Nephron (organoid): ENCODE measurements around the gene CLDN2.
A peak's percentile ranks its signal among the peaks of the same experiment; 100 is the strongest.

Experiments used
- H3K27ac Mint-ChIP-seq, 3 experiments: 2 replicates each; pipeline ENCODE4 v1.8.0; 2020; ENCODE audit warnings: mixed read lengths in 3 of 3, mild to moderate bottlenecking in 2 of 3, moderate library complexity in 1 of 3
- H3K27me3 Mint-ChIP-seq: 2 replicates; pipeline ENCODE4 v1.8.0; 2021; ENCODE audit warnings: low read depth, mild to moderate bottlenecking, moderate library complexity, mixed read lengths
- H3K36me3 Mint-ChIP-seq: 2 replicates; pipeline ENCODE4 v1.8.0; 2020; ENCODE audit warnings: low read depth, mixed read lengths
- H3K4me1 Mint-ChIP-seq: 2 replicates; pipeline ENCODE4 v1.8.0; 2020; ENCODE audit warnings: mixed read lengths
- H3K4me3 Mint-ChIP-seq, 3 experiments: 2 replicates each; pipeline ENCODE4 v1.8.0; 2020; ENCODE audit warnings: mild to moderate bottlenecking in 3 of 3, mixed read lengths in 3 of 3, moderate library complexity in 2 of 3
- H3K9me3 Mint-ChIP-seq: 2 replicates; pipeline ENCODE4 v1.8.0; 2020; ENCODE audit warnings: mixed read lengths
- TF ChIP-seq, protein P1 (sequence below), 3 experiments: fragments of 200-600 bp; sonication (generic); IDR thresholded peaks; one replicate each; pipeline ENCODE4 v1.5.0; 2021; ENCODE audit warnings: antibody characterized with exemption in 3 of 3; ENCODE audit not compliant: unreplicated experiment in 3 of 3

CLDN2 gene

DNA sequence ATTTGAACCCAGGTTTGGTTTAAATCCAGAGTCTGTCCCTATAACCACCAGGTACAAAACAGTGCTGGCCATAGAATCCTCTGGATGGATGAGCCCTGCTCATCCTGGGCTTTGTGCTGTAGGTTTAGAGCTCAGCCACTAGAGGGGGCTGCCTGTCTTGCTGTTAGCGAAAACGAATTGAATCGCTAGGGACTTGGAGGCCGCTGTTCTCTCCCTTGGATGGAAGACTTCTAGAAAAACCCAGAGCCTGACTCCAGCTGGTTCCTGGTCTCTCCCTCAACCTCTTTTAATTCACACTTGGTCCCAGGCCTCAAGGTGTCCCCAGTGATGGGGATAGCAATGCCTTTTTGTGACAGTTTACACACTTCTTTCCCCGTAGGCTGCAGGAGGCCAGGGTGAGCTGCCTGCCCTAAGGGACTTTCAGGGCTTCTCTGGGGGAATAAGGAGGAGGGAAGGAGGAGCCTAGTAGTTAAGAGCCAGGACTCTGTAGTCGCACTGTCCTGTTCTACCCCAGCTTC, 25.8 kb upstream of the CLDN2 start:
- H3K36me3 Mint-ChIP-seq, result no peaks in the 10 kb centered on the region
- H3K27ac Mint-ChIP-seq, result peak overlapping the region in 1 of 3 experiments; percentile 39
- TF ChIP-seq, protein P1, sequence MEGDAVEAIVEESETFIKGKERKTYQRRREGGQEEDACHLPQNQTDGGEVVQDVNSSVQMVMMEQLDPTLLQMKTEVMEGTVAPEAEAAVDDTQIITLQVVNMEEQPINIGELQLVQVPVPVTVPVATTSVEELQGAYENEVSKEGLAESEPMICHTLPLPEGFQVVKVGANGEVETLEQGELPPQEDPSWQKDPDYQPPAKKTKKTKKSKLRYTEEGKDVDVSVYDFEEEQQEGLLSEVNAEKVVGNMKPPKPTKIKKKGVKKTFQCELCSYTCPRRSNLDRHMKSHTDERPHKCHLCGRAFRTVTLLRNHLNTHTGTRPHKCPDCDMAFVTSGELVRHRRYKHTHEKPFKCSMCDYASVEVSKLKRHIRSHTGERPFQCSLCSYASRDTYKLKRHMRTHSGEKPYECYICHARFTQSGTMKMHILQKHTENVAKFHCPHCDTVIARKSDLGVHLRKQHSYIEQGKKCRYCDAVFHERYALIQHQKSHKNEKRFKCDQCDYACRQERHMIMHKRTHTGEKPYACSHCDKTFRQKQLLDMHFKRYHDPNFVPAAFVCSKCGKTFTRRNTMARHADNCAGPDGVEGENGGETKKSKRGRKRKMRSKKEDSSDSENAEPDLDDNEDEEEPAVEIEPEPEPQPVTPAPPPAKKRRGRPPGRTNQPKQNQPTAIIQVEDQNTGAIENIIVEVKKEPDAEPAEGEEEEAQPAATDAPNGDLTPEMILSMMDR (IDR thresholded peaks at IDR 0.05; ENCODE audit: unreplicated experiment in 3 of 3), result peak; percentile 69 to 77 (median 76)
- H3K4me3 Mint-ChIP-seq, result no peak overlapping the region
- no peaks in the 10 kb centered on the region for H3K27me3 Mint-ChIP-seq
- H3K4me1 Mint-ChIP-seq, result peaks cover 17% of the 10 kb centered on the region
- peaks cover 2% of the 10 kb centered on the region for H3K9me3 Mint-ChIP-seq

DNA sequence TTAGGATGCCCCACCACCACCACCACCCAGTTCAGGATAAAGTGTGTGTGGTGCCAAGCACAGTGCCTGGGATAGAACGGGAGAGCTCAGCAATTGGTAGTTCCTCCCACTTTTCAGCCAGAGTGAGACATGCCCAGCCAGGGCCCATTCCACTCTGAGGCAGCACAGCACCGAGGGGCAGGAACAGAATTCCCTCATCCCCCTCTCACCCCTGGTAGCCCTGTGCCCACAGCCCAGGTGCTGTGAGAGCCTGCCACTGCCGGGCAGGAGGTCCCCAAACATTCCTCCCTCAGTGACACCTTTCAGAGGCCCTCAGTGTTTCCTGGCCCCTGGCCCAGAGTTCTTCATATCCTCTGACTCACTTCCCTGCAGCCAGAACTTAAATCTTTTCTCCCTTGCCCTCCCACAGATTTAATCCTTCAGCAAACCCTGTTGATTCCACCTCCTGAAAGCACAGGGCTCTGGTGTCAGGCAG, 25.2 kb upstream of the CLDN2 start:
- Mint-ChIP-seq H3K4me1 (peaks cover 17% of the 10 kb centered on the region), H3K9me3 (peaks cover 2% of the 10 kb centered on the region), H3K4me3 (no peak overlapping the region), H3K36me3 (no peaks in the 10 kb centered on the region), H3K27ac (peak overlapping the region in 2 of 3 experiments; percentile 39 to 53), H3K27me3 (peaks cover 5% of the 10 kb centered on the region)
- TF ChIP-seq, protein P1 (IDR thresholded peaks at IDR 0.05; ENCODE audit: unreplicated experiment in 3 of 3), result no peak

GRCh38 chrX:106897259-106897658, 22.9 kb upstream of the CLDN2 start:
- Mint-ChIP-seq H3K9me3 (peaks cover 2% of the 10 kb centered on the region), H3K4me1 (peaks cover 17% of the 10 kb centered on the region), H3K36me3 (no peaks in the 10 kb centered on the region), H3K27ac (no peak overlapping the region), H3K4me3 (no peak overlapping the region), H3K27me3 (peaks cover 6% of the 10 kb centered on the region)
- TF ChIP-seq, protein P1 (IDR thresholded peaks at IDR 0.05; ENCODE audit: unreplicated experiment in 3 of 3), result no peak

DNA sequence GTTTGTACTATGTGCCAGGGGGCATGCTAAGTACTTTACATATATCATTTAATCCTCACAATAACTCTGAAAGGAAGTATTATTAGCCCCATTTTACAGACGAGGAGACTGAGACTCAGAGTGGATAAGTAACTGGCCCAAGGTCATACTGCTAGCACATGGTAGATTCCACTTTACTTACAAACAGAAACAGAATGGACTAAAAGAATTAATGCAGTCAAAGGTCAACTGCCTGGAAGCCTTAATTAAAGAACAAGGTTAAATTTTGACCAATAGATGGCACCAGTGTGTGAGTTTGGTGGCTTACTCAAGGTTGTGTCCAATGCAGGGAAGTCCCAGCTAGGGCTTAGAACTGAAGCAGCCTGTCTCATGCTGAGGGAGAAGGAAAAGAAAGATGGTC, 21.7 kb upstream of the CLDN2 start:
- Mint-ChIP-seq H3K4me1 (peaks cover 17% of the 10 kb centered on the region), H3K27ac (peak overlapping the region; percentile 21 to 65 (median 53)), H3K4me3 (no peak overlapping the region), H3K27me3 (peaks cover 6% of the 10 kb centered on the region), H3K9me3 (peaks cover 2% of the 10 kb centered on the region), H3K36me3 (no peaks in the 10 kb centered on the region)
- TF ChIP-seq, protein P1 (IDR thresholded peaks at IDR 0.05; ENCODE audit: unreplicated experiment in 3 of 3), result peak; percentile 32 to 49 (median 34)

DNA sequence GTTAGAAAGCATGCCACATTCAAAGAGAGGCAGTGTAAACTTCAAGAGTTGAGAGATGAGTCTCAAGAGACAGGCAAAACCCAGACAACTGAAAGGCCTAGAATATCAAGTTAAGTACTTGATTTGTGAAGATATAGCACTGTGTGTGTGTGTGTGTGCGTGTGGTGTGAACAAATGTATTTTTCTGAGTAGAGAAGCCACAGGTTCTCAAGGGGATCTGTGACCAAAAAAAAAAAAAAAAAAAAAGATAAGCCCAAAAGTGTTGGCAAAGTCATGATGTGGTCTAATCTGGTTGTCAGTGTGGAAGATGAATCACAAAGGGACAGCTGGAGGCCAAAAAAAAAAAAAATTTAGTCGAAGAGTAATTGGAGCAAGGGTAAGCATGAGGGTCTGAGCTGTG, 20.9 kb upstream of the CLDN2 start:
- H3K27me3 Mint-ChIP-seq, result peaks cover 6% of the 10 kb centered on the region
- H3K27ac Mint-ChIP-seq, result peak overlapping the region; percentile 21 to 65 (median 53)
- peaks cover 2% of the 10 kb centered on the region for H3K9me3 Mint-ChIP-seq
- no peaks in the 10 kb centered on the region for H3K36me3 Mint-ChIP-seq
- TF ChIP-seq, protein P1 (IDR thresholded peaks at IDR 0.05; ENCODE audit: unreplicated experiment in 3 of 3), result no peak
- peaks cover 17% of the 10 kb centered on the region for H3K4me1 Mint-ChIP-seq
- no peak overlapping the region for H3K4me3 Mint-ChIP-seq

DNA sequence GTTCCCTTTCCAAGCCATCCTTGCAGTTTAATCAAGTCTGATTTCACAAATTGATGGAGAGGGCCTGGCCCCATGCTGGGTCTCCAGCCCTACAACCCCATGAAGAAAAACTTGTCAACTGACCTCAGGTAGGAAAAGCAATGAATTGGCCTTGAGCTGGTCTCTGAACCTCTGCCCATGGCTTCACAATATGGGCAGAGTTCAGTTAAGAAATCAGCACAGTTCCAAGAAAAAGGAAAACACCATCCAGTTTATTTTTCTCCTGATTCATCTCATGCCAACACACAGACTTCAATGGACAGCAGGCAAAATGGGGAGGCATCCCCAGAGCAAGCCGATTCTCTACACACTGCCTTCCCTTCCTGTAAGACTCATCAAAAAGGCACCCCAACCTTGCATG, 20.4 kb upstream of the CLDN2 start:
- Mint-ChIP-seq H3K27ac (peak overlapping the region in 1 of 3 experiments; percentile 22), H3K27me3 (peaks cover 6% of the 10 kb centered on the region), H3K4me1 (peaks cover 22% of the 10 kb centered on the region), H3K36me3 (no peaks in the 10 kb centered on the region), H3K9me3 (peaks cover 2% of the 10 kb centered on the region), H3K4me3 (no peak overlapping the region)
- TF ChIP-seq, protein P1 (IDR thresholded peaks at IDR 0.05; ENCODE audit: unreplicated experiment in 3 of 3), result no peak
